A549 treated with ZK216348 at 1 μM for 4 hours (cell line): Measurements from ENCODE around the gene CLEC6A. TPM values are rescaled to one million over a fixed set of nuclear protein-coding genes. Genes with fewer than 3 reads are reported as not detected.

Experiments
- total RNA-seq: library from RNA; stranded (reverse); fragments of 200-300 nt; extraction: Qiagen RNA extraction; gene quantifications from 5 replicates; pipeline ENCODE4 v1.2.3, GENCODE V29; 2022; ENCODE audit warnings: low read depth

Gene CLEC6A
- total RNA-seq = not detected in 5 replicates

DNA sequence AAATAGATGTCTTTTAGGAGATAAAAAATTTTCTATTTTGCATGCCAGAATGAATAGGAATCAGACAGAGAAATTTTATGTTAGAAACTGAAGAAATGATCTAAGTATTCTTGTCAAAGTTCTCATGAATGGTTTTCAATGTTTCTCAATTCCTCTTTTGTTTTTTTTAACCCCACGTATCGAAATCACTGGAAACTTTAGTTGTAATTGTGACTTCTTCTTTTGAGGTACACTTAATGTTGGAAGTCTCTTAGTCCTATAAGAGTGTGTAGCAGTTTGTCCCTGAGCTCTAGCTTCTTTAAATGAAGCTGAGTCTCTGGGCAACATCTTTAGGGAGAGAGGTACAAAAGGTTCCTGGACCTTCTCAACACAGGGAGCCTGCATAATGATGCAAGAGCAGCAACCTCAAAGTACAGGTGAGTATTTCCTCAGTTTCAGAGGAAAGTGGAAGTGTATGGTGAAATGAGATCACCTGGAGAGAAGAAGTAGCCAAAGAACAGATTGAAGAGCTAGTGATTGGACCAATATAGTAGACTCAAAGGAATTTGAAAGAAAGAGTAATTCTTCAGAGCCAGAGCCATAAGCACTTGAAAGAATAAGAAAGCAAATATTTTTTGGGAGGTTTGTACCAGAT lies at the start of gene CLEC6A:
TSS of gene CLEC6A (plus strand) at position 236 of the 634 bp plus-strand sequence. CDS start at position 386, 150 bp downstream.

DNA sequence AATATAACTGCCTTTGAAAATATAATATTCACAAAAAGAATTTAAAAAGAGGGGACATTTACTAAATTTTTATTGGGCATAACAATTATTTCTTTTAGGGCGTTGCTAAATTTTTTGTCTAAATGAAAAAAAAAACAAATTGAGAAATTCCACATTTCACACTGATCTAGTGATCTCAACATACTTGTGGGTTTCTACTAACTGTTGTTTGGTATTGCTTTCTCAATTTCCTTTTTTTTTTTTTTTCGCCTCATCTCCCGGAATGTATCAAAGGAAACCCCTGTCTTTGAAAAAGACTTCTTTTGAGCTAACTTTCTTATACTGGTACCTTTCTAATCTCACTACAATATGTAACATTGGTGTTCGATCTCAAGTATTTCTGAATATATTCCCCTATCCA lies 57.5 kb downstream of the CLEC6A start, which contains the start of gene CLEC4D:
TSS of gene CLEC4D (plus strand) at position 248 of the 400 bp plus-strand sequence. CDS start 230 bp downstream, outside the sequence.

Other genes starting within 250 kb of the CLEC6A start
- 0.10 to 0.24 TPM (median 0.12 TPM) in 3 of 5 replicates, not detected in the others for gene FAM90A1, start 228.3 kb upstream of the CLEC6A start, total RNA-seq
- not detected in 5 replicates for gene CLEC4D, start 57.5 kb downstream of the CLEC6A start, total RNA-seq
- 0.11 to 0.68 TPM (median 0.26 TPM) in 3 of 5 replicates, not detected in the others for gene CLEC4E, start 84.9 kb downstream of the CLEC6A start, total RNA-seq
- gene AICDA, start 156.9 kb downstream of the CLEC6A start, total RNA-seq = 0.12 to 0.31 TPM (median 0.22 TPM) in 4 of 5 replicates, not detected in the other
- gene MFAP5, start 206.9 kb downstream of the CLEC6A start, total RNA-seq = 0.14 TPM in 1 of 5 replicates, not detected in the others
- gene RIMKLB, start 242.0 kb downstream of the CLEC6A start, total RNA-seq = 17.0 to 20.8 TPM (median 20.0 TPM) in 5 replicates